IPS-11a (cell line): ENCODE measurements around the gene UBA1.
A peak's percentile ranks its signal among the peaks of the same experiment; 100 is the strongest.

Experiments used
- H3K4me3 ChIP-seq: one replicate; pipeline ENCODE4 v1.5.1; 2013; ENCODE audit warnings: low read depth, low read length, control low read depth

UBA1 gene

DNA sequence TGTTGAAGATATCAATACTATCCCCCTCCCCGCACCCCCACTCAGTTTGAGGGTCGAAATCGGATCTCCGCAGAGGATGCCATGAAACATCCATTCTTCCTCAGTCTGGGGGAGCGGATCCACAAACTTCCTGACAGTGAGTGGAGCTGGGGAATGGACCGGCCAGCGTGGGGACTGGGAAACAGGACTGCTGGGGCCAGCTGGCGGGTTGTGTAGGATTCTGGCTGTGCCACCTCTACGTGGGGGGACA lies 33.6 kb downstream of the UBA1 start:
- no peak overlapping the region for H3K4me3 ChIP-seq

DNA sequence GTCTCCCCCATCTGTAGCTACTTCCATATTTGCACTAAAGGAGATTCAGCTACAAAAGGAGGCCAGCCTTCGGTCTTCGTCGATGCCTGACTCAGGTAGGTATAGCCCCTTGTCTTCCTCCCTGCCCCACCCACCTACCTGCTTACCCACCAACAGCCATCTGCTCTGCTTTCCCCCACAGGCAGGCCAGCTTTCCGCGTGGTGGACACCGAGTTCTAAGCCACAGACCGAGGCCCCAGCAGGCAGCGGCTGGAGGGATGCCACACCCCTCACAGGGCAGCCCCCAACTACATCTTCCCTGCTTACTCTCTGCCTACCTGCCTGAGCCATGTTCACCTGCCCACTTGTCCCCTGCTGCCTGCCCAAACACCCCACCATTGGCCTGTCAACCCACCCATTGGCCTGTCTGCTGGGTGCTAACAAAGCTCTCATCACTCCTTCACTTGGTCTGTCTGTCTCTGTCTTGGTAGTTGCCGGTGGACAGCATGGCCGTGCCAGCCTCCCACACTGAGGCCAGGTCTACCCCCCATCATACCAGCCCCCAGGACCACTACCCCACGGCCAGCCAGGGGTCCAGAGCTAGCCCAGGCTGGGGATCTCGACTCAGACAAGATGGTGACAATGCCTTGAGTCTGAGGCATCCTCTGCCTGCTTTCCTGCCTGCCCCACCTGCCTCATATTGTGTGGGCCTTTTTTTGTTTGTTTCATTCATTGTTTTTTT lies 35.1 kb downstream of the UBA1 start:
- H3K4me3 ChIP-seq: no peak overlapping the region

DNA sequence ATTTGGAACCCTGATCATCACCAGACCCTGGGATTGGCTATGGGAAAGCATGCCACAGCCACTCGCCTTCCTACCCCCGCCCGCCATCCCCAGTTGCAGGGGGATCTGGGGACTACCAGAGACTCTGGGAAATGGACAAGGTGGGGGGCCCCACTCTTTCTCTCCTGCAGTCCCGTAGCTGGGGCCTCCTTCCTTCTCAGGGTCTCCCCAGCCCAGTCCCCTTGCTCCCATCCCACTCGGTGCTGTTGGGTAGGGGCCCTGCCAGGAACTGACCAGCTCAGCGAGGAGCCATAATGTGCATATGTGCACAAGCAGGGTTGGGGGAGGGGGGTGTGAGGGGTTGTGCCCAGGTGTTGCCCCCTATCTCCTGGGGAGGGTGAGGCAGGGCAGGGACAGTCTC lies 35.8 kb downstream of the UBA1 start:
- H3K4me3 ChIP-seq: no peak overlapping the region

DNA sequence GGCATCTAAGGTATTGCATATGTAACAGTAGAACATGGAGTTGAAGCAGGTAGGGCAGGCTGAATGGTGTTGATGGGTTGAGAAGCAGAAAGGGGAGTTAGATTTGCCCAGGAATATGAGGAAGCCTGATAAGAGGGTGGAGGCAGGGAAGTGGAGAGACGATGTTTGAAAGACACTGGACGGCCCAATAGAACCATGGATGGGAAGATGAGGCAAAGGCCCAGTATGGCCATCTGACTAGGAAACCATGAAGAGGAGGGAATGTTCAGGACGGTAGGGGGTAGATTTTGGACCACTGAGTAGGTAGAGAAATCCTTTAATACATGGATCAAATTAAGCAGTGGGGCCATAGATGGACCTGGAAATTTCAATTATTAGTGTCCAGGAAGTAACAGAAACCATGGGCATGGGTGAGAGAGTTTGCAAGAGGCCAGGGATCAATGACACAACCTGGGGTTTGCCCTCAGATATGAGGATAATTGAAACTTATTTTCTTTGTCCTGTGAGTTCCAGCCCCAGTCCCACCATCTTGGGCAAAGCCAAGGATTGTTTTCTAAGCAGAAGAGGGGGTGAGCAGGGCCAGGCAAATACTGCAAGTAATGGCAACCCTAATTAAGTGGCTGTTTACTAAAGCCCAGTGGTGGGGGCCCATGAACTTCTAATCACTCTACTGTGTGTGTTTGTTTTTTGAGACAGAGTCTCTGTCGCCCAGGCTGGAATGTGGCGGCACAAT lies 36.7 kb downstream of the UBA1 start:
- H3K4me3 ChIP-seq: no peak overlapping the region

DNA sequence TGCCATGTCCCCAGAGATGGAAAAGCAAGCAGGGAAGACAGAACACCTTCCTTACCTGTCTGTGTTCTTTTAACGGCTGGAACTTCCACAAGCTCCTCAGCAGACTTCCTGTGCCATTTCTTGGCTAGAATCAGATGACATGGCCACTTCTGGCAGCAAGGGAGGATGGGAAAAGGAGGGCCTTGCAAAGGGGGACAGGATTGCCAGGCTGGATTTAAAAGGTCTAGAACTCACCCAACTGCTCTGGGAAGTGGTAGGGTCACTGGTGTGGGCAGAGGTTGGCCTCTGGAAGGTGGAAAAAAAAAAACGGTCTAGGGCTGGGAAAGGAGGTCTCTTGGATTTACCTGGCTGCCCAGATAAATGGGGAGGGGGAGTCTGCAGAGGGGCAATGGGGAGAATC lies 37.5 kb downstream of the UBA1 start:
- H3K4me3 ChIP-seq: no peak overlapping the region

DNA sequence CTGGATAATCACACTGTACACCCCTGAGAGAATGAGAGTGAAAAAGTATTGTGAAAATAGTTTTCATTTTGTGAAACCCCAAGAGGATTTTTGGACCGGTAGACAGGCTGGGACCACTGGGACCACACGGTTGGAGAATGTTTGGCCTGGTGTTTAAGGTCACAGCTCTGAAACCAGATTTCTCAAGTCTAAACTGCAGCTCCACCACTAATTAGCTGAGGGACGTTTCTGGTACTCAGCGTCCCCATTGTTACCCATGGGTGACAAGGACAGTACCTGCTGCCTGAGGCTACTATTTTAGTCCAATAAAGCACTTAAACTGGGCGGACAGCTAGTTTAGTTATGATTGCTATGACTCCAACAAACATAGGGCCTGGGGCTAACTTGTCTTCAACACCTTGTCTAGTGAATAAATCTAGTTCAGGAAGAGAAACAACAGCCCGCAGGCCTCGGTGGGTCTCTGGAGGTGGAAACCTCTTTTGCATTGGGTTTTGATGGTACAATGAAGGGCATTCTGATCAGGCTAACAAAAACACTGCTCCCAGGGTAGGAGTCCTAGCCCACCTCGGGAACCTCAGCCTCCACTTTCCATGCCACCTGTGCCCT lies 38.7 kb downstream of the UBA1 start:
- peak overlapping the region; percentile 70 for H3K4me3 ChIP-seq

DNA sequence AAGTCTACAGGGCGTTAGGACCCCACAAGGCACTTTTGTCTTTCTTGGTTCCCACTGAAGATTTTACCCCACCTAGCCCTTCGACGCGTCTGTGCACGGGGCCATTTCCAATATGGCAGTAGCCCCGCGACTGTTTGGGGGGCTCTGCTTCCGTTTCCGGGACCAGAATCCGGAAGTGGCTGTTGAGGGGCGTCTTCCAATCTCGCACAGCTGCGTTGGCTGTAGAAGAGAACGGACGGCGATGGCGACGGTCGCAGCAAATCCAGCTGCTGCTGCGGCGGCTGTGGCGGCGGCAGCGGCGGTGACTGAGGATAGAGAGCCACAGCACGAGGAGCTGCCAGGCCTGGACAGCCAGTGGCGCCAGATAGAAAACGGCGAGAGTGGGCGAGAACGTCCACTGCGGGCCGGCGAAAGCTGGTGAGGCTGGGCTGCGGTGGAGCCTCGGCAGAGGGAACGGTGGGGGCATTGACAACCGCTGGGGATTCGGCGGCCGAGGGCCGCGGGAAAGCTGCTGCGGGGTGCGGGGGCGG lies 39.2 kb downstream of the UBA1 start, which contains the start of gene USP11:
USP11 (plus strand) TSS at position 207 of the 530 bp plus-strand sequence; CDS start at position 242, 35 bp downstream.
- peak within 1 kb of the TSS; percentile 70 for H3K4me3 ChIP-seq

DNA sequence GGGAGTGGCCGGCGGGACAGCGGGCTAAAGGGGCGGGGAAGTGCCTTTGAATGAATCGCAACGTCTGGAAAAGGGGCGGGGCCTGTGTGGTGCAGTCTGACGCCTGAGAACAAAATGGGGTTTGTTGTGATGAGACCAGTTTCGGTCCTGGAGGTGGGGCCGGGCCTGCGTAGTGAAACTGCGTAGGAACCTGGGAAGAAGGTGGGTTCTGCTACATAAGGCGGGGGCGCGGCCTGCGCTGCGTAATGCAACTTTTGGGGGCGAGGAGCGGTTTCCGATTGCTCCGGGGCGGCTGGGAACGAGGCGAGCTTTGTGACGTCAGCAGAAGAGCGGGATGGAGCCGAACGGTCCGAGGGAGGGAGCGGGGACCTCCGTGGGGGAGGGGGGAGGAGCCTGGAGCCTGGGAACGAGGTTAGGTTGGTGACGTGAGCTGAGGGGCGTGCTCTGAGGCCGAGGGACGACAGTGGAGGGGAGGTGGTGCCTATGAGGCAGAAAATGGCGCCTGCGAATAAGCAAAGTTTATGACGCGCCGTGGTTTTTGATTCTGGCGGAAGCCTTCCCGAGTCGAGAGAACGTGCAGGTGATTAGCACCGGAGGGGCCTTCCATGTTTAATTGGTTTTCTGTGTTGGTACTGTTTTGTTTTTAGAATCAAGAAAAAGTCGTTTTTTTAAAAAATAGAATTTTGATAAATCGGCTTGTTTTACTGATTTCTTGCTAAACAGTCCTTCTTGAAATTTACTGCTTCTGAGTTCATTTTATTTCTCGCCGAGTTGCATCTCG lies 39.9 kb downstream of the UBA1 start:
- peak overlapping the region; percentile 70 for H3K4me3 ChIP-seq

DNA sequence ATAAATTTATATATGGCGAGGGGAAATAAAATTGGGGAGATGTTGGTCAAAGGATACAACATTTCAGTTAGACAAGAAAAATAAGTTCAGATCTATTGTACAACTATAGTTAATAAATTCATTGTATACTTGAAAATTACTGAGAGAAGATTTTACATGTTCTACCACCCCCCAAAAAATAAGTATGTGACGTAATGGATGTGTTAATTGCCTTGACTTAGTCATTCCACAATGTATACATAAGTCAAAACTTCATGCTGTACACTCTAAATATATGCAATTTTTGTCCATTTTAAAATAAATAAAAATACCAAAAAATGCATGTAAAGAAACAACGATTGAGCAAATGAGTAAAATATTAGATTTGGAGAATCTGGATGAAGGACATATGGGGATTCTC lies 41.0 kb downstream of the UBA1 start:
- H3K4me3 ChIP-seq: peak overlapping the region; percentile 70

DNA sequence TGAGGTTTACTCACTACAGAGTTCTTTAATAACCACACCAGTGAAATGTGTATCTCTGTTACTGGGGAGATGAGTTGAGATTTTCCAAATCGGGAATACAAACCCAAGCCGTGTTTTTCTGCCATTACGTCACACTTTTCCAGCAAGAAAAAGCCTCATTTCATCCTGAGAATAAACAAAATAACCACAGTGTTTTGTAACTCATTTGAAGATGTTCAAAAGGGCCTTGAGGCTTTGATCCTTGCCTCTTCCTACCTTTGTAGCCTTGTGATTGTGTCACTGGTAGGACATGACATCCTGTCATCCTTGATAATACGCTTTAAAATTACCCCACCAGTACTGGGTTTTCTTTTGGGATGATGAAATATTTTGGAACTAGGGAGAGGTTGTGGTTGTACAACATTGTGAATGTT lies 42.1 kb downstream of the UBA1 start:
- no peak overlapping the region for H3K4me3 ChIP-seq

DNA sequence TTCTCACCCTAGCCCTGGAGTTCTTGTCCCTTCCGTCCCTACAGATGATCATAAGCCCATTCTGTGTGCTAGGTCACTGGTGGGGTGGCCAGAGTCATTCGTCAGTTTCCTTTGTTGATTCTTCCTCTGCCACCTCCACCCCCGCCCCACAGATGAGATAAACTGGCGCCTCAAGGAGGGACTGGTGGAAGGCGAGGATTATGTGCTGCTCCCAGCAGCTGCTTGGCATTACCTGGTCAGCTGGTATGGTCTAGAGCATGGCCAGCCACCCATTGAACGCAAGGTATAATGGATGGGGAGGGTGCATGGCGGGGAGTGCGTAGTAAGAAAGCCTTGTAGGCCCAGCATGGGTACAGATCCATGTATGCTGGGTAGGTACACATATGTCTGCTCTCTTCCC lies 45.6 kb downstream of the UBA1 start:
- no peak overlapping the region for H3K4me3 ChIP-seq

DNA sequence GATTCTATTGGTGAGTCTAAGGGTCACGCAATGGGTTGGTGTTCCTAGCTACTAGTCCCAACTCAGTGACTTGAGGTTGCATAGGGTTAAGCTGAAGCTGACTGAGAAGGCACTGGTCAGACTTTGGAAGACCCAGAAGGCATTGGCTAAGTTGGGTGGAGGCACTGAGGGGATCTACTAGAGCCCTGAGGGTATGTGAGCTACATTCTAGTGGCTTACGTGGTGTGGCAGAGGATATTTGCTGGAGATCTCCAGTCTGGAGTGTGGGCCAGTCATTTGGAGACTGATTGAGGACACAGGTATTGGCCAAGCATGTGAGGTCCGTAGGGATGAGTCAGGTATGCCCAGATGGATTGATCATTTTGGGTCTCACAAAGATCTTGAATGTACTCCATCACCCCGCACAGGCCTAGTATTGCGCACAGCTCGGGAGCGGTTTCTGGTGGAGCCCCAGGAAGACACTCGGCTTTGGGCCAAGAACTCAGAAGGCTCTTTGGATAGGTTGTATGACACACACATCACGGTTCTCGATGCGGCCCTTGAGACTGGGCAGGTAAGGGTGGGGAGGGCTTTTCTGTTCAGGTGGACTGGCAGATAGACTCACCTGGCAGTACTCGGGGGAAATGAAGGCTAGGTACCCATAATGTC lies 46.4 kb downstream of the UBA1 start:
- H3K4me3 ChIP-seq: no peak overlapping the region

DNA sequence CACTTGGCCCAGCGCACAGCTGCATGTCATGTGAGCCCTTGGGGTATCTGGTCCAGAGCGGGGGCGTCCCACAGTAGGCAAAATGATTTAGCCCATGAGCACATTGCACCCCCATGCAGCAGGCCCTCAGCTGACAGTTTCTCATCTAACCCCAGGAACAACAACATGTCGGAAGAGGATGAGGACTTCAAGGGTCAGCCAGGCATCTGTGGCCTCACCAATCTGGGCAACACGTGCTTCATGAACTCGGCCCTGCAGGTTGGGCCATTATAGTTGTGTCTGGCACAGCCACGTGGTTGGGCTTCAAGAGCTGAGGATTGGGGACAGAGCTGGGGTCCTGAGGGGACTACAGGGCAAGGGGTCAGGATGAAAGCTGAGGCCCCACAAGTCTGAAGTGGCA lies 47.0 kb downstream of the UBA1 start:
- no peak overlapping the region for H3K4me3 ChIP-seq

DNA sequence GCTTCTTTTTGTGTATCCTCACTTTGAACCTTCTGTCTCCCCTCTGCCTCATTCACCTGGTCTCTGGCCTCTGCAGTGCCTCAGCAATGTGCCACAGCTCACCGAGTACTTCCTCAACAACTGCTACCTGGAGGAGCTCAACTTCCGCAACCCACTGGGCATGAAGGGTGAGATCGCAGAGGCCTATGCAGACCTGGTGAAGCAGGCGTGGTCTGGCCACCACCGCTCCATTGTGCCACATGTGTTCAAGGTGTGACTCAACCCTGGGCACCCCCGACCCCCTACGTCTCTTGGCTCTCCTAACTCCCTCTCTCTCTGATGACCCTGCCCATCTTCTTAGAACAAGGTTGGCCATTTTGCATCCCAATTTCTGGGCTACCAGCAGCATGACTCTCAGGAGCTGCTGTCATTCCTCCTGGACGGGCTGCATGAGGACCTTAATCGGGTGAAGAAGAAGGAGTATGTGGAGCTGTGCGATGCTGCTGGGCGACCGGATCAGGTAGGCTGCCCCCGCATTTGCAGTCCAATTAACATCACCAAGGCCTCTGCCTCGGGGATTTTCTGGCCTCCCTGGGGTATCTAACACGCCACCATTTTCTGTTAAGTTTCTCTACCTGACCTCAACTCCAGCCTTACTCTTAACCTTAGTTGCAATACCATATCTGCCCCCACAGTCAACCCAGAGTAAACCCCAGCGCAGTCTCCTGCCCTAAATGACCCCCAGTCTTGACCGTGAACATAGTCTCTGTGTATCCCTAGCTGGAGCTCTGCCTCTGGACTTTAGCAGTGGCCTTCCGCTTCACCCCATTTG lies 47.8 kb downstream of the UBA1 start:
- no peak overlapping the region for H3K4me3 ChIP-seq

DNA sequence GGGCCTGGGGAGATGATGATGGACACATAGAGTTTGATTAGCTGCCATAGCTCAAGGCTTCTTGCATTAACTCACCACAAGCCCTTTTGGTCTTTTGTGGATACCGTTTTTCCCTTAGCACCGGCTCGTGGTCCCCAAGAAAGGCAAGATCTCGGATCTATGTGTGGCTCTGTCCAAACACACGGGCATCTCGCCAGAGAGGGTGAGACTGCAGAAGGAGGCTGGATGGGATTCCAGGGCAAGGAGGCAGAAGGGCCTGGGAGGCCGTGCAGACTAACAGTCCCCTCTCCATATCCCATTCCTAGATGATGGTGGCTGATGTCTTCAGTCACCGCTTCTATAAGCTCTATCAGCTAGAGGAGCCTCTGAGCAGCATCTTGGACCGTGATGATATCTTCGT lies 48.7 kb downstream of the UBA1 start:
- H3K4me3 ChIP-seq: no peak overlapping the region

DNA sequence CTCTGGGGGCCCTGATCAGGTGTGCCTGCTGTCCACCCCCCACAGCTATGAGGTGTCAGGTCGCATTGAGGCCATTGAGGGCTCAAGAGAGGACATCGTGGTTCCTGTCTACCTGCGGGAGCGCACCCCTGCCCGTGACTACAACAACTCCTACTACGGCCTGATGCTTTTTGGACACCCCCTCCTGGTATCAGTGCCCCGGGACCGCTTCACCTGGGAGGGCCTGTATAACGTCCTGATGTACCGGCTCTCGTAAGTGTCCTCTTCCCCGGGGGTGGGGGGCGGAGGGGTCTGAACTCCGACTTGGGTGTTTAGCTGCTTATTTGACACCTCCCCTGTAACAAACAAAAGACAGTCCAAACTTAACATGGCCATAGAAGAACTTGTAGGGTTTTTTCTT lies 49.7 kb downstream of the UBA1 start:
- H3K4me3 ChIP-seq: no peak overlapping the region

DNA sequence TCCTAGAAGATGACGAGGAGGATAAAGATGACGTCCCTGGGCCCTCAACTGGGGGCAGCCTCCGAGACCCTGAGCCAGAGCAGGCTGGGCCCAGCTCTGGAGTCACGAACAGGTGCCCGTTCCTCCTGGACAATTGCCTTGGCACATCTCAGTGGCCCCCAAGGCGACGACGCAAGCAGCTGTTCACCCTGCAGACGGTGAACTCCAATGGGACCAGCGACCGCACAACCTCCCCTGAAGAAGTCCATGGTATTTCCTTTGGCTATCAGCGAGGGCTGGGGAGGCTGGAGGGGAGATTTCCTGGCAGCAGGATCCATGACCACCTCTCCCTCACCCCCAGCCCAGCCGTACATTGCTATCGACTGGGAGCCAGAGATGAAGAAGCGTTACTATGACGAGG lies 51.0 kb downstream of the UBA1 start:
- H3K4me3 ChIP-seq: no peak overlapping the region

DNA sequence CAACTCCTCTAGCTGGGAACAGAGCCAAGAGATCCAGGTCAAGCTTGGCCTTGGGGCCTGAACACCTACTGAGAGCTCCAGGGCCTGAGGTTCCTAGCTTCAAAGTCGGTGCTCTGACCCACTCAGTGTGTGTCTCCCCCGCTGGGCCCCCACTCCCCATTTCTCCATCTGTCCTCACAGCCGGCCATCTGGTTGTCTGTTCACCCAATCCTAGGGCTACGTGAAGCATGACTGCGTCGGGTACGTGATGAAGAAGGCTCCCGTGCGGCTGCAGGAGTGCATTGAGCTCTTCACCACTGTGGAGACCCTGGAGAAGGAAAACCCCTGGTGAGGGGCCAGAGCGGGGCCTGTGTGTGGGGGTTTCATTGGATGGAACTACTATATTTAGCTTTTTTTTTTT lies 51.5 kb downstream of the UBA1 start:
- H3K4me3 ChIP-seq: no peak overlapping the region

DNA sequence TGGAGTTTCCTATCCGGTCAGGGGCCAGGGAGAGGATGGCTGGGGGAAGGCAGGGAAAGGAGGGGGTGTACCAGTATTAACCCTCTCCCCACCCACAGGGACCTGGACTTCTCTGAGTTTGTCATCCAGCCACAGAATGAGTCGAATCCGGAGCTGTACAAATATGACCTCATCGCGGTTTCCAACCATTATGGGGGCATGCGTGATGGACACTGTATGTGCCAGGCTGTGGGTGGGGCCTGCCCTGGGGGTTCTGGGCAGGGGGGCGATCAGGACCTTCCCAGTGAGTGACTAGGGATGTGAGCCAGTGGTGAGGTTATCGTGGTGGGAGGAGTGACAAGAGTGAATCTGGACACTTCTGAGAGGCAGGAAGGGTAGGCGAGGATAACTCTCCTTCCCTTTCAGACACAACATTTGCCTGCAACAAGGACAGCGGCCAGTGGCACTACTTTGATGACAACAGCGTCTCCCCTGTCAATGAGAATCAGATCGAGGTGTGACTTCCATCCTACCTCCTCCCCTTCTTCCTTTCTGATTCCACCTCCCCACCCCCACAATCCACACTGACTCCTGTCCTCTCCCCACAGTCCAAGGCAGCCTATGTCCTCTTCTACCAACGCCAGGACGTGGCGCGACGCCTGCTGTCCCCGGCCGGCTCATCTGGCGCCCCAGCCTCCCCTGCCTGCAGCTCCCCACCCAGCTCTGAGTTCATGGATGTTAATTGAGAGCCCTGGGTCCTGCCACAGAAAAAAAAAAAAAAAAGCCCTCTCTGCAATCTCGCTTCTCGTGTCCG lies 53.8 kb downstream of the UBA1 start:
- no peak overlapping the region for H3K4me3 ChIP-seq
